HG03460 (cell line): ENCODE results near the gene PTGDR2.

ENCODE experiments used
- ATAC-seq: cut with Tn5 transposase; IDR thresholded peaks from one replicate; pipeline ENCODE4 v1.9.1; 2021; ENCODE audit not compliant: unreplicated experiment

The PTGDR2 gene

DNA sequence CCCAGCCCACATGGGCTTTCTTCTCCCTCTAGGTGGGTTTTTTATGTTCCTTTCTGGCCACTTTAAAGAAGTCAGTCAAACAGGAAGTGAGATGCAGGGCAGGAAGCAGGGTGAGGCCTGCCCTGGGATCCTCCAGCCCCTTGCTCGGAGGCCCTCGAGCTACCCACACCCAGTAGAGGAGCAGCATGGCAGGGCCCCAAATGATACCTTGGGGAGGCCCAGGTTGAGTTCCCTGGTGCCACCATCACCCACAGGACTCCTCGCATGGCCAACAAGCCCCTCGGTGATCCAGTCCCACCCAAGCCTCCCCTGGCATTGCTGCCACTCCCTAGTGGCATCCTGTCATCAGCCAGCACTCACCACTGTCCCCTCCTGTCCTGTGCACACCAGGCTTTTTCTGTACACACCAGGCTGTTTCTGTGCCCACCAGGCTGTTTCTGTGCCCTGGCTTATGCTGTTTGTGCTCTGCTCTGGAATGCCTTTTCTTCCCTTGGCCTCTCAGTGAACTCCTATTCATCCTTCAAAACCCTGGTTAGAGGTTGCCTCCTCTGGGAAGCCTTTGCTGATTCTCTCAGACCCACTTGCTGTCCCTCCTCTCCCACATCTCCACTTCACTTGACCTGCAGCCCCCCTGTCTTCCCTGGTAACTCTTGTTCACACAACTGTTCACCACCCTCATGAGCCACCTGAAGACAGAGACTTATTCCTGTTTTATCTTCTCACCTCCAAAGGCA, 3.1 kb upstream of the PTGDR2 start:
- ATAC-seq: no peak

DNA sequence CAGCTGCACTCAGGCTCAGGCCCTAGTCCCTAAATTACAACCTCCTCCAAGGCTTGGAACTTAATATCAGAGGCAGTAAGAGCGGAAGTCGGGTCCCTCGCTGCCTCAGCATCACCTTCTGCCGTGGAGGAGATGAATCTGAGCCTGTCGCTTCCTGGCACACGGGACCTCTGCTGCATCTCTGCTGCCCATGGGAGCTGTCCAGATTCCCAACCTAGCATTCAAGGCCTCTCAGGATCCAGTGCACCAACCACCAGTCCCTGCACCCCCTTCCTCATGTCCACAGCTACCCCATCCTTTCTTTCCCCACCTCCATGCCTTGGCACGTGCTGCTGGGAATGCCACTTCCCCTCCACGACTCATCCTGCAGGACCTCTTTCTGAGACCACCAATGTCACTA, 2.5 kb upstream of the PTGDR2 start:
- no peak for ATAC-seq

DNA sequence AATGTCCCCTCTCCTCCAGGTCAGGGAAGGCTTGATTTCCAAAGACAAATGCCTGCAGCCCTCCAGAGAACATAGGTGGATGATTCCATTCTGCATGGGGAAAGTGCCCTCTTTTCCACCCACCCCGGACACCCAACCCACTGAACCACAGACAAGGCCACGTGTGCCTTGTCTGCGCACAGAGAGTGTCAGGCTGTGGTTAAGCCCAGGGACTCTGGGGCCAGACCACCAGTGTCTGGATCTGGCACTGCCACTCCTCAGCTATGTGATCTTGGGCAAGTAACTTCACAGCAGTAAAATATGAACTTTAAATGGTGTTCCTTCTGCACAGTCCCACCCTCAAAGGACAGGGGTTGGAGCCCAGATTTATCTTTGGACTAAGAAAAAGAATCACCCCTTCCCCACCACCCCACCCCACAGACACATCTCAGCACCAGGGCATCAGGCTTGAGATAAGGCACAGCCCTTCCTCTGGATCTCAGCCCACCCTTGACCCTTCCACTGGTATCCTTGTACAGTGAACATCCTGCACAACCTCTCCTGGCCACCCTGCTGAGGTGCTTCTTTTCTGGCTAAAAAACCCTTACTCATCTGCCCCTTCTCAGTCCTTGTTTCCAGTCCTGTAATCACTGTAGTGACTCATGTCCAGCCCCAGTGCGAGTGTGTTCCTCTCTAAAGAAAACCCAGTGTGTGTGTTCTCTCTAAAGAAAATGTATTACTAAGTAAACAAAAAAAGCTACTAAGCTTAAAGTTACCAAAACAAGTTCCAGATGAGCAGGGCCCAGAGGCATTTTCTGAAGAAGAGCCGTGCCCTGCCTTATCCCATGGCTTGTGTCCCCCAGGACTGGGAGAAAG, 1.9 kb upstream of the PTGDR2 start:
- ATAC-seq: no peak

DNA sequence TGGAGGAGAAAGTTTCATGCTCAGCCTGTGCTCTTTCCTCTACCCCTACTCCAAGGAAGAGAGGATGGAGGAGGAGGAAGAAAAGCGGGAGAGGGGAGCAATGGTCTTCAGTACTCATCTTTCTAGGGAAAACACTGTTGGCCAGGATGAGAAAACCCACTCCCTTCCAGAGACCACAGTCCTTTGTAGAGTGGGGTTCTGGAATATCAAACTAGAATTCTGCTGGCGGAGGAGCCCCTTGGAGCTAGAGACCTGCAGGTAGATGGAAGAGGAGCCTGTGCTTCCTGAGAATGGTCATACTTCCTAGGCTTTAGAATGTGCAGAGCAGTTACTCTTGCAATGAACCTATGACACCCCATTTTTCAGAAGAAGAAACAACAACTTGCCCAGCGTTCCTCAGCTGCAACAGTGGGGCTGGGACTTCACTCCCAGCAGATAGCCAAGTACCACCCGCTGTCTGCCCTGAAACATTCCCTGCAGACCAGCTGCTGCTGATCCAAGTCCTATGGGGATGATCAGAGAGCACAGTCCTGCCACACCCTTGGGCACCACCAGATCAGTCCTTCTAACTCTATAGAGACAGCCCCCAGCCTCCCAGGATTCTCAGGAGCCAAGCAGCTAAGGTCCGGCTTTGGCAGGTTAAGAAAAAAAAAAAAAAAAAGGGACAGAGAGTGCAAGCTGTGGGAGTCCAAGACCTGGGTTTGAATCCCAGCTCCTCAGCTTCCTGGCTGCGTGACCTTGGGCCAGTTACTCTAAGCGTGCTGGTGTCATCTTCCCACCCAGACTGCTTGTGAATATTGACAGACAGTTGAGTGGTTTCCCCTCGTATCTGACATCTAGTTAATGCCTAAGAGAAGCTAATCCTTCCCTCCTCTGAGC, 664 bp downstream of the PTGDR2 start:
- no peak for ATAC-seq

DNA sequence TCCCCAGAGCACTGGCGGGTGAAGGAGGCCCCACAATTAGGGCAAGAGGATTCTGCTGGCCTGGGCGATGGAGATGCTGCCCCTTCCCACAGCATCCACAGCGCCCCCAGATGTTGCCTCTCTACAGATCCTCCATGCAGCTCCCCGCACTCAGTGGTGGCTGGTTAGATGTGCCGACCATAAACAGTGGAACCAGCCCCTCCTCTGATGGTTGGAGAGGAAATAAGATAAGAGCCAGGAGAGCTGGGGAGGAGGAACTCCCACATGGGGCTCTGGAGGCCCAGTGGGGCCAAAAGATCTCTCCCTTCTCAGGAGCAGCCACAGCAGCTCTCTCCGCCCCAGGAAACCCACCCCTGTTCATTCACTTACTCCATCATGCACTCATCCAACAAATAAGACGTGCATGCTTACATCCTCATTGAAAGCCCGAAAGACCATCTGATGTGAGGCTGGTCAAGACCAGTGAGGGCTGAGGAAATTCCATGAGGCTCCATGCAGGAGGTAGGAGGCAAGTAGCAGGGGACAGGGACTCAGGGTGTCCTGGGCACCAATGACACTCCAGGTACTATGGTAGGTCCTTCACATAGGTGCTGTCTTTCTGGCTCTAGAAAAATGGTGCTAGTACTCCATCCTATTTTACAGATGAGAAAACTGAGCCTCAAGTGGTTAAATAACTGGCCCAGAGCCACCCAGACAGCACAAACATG, 1.5 kb downstream of the PTGDR2 start:
- no peak for ATAC-seq

DNA sequence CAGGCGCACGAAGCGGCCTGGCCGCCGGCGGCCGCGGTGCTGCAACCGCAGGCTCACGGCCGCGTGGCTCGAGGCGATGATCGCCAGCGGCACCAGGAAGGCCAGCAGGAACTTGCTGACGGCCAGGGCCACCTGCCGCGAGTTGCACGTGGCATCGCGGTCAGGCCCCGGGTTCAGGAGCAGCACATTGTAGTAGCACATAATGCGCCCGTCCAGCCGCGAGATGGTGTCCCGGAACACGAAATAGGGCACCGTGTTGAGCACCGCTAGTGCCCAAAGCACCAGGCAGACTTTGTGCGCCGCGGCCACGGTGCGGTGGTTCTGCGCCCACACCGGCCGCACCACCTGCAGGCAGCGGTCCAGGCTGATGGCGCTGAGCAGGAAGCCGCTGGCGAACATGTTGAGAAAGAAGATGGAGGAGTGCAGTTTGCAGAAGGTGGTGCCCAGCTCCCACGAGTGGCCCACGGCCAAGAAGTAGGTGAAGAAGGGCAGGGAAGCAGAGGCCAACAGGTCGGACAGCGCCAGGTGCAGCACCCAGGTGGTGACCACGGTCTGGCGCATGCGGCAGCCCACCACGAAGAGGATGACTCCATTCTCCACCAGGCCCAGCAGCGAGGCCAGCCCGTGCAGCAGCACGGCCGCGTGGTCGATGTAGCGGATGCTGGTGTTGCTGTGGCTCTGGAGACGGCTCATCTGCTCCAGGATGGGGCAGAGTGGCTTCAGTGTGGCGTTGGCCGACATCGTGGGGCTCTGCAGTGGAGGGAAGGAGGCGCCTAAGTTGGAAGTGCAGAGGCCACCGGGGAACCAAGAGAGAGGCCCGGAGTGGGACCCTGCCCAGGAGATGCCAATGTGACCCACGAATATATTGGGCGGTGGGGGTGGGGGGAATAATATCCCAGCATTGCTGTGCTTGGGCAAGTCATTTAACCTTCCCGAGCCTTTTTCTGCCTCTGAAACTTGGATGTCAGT, 2.5 kb downstream of the PTGDR2 start:
- no peak for ATAC-seq

DNA sequence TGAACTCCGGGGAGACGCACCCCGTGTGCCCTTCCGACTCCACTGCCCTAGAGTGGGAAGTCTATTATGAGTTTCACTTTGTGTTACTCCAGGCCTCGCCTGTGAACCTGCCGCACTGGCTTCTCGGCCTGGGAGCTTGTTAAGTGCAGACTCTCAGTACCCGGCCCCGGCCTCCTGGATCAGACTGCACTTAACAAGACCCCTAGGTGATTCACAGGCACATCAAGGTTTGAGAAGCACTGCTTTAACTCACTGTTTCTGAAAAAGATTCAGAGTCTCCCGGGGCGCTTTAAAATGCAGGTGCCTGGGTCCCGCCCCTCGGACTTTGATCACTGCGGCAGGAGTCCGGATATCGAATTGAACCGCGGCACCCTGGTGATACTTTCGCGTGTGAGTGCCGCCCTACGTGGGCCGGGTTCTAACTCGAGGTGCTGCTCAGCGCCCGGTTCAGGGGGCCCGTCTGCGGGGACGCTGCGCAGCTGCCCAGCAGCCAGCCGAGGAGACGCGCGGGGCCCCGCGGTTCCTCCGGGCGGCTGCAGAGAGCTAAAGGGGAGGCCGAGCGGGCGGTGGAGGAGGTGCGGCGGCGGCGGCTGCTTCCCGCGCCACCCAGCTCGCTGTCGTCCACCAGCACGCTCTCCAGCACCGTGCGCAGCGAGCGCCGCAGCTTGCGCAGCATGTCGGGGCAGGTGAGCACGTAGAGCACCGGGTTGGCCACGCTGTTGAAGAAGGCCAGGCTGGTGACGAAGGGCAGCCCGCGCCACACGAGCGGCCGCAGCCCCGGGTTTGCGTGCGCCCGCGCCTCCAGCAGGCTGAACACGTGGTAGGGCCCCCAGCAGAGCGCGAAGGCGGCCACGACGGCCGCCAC, 3.4 kb downstream of the PTGDR2 start:
- ATAC-seq: no peak

DNA sequence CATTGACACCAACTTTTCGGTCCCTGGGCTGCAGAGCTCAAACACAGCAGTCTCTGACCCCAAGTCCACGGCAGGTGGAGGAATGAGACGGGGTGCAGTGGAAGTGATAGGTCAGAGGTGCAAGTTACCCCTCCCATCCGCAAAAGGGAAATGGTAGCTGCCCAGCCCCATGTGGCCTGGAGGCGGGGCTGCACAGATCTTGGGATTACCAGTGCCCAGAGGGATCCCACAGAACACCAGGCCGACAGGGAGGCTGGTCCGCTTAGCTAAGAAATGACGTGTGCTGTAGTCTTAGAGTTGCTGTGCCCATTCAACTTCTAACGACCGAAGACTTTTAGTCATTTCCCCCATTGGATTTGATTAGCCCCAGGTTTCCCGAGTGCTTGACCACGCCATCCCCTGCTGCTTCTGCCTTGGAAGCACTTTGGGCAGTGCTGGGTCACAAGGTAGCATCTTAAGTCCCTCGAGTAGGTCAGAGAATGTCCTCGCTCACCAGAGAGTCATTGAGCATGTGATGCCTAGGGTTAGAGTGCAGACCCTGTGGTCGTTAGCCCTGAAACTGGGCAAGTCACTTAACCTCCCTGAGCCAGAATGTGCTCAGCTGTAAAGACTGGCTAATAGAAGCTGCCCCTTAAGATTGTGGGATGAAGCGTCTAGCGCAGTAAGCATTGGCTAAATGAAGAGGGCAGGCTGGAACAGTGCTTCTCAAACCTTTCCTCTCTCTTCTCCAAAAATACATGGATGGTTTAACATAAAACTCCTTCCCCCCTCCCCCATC, 4.2 kb downstream of the PTGDR2 start:
- no peak for ATAC-seq

DNA sequence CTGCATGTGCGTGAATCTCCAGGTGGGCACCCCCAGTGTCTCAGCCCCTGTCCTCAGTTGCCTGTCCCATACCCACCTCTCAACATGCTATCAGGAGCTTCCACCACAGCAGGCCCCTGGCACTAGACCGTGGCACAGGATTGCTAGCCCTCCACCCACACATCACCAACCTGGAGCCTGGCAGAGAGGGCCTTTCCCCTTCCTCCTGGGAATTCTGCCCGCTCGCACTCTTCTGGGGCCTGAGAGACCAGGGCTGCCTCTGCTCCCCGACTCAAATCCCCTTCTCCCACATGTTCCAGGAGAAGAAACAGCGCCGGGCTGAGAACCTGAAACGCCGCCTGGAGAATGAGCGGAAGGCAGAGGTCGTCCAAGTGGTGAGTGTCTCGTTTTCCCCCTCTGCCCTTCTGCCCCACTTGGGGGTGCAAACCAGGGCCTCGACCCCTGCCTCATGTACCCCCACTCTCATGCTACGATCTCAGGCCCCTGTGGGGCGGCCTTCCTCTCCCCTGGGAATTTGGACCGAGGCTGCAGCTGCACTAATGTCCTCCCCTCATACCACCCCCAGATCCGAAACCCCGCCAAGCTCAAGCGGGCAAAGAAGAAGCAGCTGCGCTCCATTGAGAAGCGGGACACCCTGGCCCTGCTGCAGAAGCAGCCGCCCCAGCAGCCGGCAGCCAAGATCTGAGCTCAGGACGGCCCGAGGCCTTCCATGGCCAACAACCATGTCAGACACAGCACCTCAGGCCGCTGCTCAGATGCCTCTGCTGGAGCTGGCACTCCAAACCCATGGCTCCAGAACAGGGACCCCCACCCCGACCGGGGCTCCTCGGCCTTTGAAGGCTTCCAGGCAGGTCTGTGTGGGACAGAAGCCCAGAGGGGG, 5.9 kb downstream of the PTGDR2 start:
- ATAC-seq: no peak

DNA sequence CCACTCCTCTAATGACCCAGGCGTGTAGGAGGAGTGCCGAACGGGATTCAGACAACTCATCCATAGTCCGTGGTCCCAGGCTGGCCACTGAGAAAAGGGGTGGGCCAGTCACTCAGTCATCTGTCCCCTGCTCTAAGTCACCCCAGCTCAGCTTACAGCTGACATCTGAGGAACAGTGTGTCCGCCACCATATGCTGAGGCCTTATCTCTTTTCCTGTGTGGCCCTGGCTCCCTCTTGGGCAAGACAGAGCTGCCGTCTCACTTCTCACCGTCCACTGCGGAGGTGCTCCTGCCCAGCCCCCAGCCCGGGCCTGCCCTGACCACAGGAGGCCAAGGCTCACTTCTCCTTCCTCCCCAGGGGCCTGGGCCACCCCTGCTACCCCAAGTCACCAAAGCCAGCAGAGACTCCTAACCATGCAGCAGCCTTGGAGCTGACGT, 7.0 kb downstream of the PTGDR2 start:
- no peak for ATAC-seq

DNA sequence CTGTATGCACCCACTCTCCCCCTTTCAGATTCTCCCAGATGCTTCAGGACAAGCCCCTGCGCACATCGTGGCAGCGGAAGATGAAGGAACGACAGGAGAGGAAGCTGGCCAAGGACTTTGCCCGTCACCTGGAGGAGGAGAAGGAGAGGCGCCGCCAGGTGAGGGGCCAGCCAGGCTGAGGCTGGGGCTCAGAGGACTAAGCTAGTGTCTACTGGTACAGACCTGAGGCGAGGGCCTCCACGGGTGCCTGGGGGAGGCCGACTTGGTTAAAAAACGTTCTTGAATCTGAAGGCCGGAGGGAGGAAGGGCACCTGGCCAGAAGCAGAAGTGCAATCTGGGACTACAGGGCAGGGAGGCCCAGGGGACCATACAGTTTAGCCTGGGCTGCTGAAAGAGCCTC, 7.9 kb downstream of the PTGDR2 start:
- ATAC-seq: no peak

DNA sequence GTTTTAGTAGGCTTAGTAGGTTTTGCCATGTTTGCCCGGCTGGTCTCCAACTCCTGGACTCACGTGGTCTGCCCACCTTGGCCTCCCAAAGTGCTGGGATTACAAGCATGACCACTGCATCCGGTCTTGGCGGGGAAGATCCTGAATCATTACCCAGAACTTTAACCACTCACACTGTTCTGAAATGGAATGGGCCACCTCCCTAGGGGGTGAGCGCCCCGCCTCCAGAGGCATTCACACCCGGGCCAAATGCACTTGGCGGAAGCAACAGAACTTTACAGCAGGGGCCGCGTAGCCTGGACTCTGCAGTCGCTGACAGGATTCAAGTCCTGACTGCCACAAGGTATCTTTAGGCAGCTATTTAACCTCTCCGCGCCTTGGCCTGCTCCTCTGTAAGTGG, 8.5 kb downstream of the PTGDR2 start:
- ATAC-seq: no peak

DNA sequence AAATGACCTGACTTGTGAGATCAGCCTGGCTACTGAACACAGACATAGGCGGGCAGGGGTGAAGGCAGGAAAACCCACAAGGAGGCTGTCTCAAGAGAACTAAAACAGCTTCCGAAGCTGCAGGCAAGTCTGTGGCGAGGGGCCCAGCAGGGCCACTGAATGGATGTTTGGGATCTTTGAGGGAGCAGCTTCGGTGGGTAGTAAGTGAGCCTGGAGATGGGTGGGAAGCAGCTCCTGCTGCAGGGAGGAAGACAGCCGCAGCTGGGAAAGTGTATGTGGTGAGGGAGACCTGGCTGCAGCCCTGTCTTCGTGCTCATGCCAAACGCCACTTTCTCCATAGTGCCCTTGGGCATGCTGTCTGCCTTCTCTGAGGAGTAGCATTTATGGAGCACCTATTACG, 10.4 kb downstream of the PTGDR2 start:
- no peak for ATAC-seq

DNA sequence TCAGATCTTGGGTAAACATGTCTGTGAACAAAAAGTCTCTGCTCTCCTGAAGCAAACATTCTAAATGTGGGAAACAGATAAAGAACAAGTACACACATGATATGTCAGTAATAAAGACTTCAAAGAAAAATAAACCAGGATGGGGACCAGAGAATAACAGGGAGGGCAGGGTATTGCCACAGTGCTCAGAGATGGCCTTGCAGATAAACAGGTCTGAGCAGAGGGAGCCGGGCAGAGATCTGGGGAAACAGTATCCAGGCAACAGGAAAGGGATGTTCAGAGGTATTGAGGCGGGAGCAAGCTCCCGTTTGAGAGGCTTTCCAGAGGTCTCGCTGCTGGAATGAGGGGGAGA, 10.9 kb downstream of the PTGDR2 start:
- no peak for ATAC-seq

DNA sequence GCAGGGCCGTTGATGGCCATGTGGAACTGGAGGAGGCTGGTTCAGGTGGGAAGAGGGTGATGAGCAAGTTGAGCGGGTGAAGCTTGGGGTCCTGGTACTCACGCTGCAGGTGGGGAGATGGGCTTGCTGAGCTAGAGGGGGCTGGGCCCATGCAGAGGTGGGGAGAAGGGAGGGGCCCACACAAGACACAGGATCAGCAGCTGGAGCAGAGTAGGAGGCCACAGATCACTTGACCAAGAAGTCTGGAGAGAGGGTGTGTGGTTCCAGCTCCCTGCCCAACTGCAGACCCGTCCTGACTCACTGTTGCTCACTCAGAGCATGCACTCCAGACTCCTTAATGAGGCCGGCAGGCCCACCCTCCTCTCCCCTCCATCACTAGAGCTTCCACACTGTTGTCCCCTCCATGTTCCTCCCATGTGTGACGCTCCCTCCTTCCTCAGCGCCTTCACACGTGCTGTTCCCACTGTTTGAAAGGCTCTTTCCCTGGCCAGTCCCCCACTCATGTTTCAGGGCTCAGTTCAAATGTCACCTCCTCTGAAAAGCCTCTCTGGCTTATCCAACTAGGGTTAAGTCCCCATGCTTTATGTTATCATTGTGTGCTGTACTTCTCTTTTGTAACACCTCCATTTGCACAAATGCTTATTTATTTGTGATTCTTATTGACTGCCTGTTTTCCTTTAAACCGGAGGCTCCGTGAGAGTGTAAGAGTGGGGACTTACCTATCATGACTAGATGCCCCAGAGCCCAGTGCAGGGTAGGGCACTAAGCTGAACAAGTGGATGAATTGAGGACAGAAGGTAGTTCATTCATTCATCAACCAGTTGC, 11.5 kb downstream of the PTGDR2 start:
- no peak for ATAC-seq
